OCI-LY3 (cell line): ENCODE measurements around the gene TMEM178B.

Experiments used
- EZH2phosphoT487 ChIP-seq: fragments of 200-600 bp; shearing (Covaris generic); IDR thresholded peaks from 2 replicates; pipeline ENCODE4 v1.6.1; 2018; ENCODE audit warnings: antibody characterized with exemption, mixed run types, low read depth
- TF ChIP-seq, protein P1 (sequence below): fragments of 200-600, 300-600 bp; sonication (generic); IDR thresholded peaks from 2 replicates; pipeline ENCODE4 v1.5.1; 2014; ENCODE audit warnings: antibody characterized with exemption, low read length, low read depth

DNA sequence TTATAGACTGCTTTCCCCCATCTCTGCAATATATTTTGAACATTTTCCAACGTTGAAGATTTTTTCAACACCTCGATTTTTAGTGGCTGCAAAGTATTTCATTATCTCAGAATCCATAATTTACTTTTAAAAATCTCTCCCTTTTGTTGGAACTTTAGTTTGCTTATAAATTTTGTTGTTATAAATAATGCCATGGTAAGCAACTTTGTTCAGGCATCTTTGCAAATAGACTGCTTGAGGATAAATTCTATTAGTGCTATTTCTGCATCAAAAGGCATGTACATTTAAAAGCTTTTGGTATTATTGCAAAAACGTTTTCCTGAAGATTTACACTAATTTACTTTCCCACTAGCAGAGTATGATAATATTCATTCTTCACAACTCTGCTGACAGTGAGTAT, 79.4 kb downstream of the TMEM178B start:
- TF ChIP-seq, protein P1, sequence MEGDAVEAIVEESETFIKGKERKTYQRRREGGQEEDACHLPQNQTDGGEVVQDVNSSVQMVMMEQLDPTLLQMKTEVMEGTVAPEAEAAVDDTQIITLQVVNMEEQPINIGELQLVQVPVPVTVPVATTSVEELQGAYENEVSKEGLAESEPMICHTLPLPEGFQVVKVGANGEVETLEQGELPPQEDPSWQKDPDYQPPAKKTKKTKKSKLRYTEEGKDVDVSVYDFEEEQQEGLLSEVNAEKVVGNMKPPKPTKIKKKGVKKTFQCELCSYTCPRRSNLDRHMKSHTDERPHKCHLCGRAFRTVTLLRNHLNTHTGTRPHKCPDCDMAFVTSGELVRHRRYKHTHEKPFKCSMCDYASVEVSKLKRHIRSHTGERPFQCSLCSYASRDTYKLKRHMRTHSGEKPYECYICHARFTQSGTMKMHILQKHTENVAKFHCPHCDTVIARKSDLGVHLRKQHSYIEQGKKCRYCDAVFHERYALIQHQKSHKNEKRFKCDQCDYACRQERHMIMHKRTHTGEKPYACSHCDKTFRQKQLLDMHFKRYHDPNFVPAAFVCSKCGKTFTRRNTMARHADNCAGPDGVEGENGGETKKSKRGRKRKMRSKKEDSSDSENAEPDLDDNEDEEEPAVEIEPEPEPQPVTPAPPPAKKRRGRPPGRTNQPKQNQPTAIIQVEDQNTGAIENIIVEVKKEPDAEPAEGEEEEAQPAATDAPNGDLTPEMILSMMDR, result no peak
- no peak for TF ChIP-seq EZH2phosphoT487
